Measurements from ENCODE around the gene CABLES1. TPM values are rescaled to one million over a fixed set of nuclear protein-coding genes. Genes with fewer than 3 reads are reported as not detected.

CABLES1 gene
- total and polyA plus RNA-seq, 2 of the 4 experiments (the other 2 are of a cell fraction): 4.7 to 5.7 TPM

DNA sequence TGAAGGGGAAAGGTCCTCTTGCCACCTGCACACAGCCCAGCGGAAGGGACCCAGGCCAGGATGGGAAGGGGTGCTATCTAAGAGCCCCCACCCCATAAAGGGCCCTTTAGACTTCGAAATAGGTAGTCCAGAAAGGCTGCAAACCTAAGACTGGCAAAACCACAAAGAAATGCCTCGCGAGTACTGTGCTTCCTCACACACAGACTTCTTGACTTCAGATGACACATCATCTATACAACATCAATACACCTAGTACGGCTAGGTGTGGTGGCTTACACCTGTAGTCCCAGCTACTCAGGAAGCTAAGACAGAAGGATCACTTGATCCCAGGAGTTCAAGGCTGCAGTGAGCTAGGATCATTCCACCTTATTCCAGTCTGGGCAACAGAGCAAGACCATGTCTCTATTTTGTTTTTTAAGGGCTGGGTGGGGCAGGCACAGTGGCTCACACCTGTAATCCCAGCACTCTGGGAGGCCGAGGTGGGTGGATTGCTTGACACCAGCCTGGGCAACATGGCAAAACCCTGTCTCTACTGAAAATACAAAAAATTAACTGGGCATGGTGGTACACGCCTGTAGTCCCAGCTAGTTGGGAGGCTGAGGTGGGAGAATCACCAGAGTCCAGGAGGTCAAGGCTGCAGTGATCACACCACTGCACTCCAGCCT lies 125.8 kb downstream of the CABLES1 start (continued):
- TF ChIP-seq RAD21 (IDR thresholded peaks at IDR 0.05; ENCODE audit: low read length): no peak

DNA sequence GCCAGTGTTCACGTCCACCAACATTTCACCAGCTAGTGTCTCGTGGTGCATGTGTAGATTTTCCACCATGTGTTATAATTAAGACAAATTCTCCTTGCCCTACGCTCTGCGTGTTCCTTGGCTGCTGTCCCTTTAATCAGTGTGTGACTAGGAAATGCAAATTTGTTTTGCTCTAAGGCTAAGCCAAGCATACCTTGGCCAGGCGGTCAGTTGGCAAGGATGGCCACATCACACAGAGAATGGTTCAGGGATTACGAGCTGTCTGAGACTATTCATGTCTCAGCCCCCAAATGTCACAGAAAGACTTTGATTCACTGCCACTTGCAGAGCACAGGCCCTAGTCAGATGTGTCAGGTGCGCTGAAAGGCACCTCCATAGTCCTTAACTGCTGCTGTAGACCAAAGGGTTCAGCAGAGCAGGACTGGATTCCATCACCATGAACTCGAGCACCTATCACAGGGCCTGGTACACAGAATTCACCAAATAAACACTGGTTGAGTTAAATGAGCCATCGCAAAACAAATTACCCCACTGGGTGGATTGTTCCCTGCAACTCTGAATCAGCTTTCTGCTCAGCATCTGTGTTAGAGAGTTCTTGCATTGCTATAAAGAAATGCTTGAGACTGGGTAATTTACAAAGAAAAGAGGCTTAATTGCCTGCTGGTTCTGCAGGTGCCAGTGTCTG lies 128.4 kb downstream of the CABLES1 start:
- H3K4me2 ChIP-seq (ENCODE audit: low read depth, low read length): no peak overlapping the region
- H3K4ac ChIP-seq (ENCODE audit: low read depth, low read length): no peak overlapping the region
- POLR2A ChIA-PET (ENCODE audit: unreplicated experiment): no interaction called here
- no peak overlapping the region for H2BK15ac ChIP-seq (ENCODE audit: low read depth, low read length)
- H4K20me1 ChIP-seq (ENCODE audit: insufficient read depth, low read length): no peaks in the 10 kb centered on the region
- no peaks in the 10 kb centered on the region for H3K27me3 ChIP-seq (ENCODE audit: control insufficient read depth, insufficient read depth, low read length)
- no peak overlapping the region for H3K18ac ChIP-seq (ENCODE audit: low read depth, low read length)
- H3K9ac ChIP-seq (ENCODE audit: low read depth, low read length): no peak overlapping the region
- 95% methylated on average over 3 of the region's 9 CpGs; no CpG with 5 or more reads in 1 of the 2 experiments for WGBS, 2 experiments (ENCODE audit: extremely low coverage in 2 of 2, insufficient read length in 1 of 2)
- no peak for DNase-seq
- no peaks in the 10 kb centered on the region for H3K9me3 ChIP-seq (ENCODE audit: control insufficient read depth, insufficient read depth, low read length)
- H2BK20ac ChIP-seq (ENCODE audit: low read depth, low read length): no peak overlapping the region
- H3K23ac ChIP-seq (ENCODE audit: low read depth, low read length): no peak overlapping the region
- in situ Hi-C loops (cut with MboI; ENCODE audit: low sequenced_read_pairs) (no loop called here), intact Hi-C loops (cut with micrococcal nuclease) (loop anchor here (10.0 kb wide), 2 partner anchors 79 to 91 kb away; no protein-coding TSS in a partner anchor), dilution Hi-C loops (cut with HindIII; ENCODE audit: low sequenced_read_pairs, unreplicated experiment) (no loop called here)
- CTCF ChIA-PET: no interaction called here
- no peak overlapping the region for H2BK5ac ChIP-seq (ENCODE audit: low read depth, low read length, poor library complexity, severe bottlenecking)
- no peak overlapping the region for H4K5ac ChIP-seq (ENCODE audit: low read depth, low read length)
- no peak overlapping the region for H2AK9ac ChIP-seq (replicated peaks; ENCODE audit: low read depth, low read length, poor library complexity)
- peaks cover 18% of the 10 kb centered on the region for H3K9me1 ChIP-seq (ENCODE audit: insufficient read depth, low read length)
- peaks cover 20% of the 10 kb centered on the region for H3K4me1 ChIP-seq (ENCODE audit: control insufficient read depth, insufficient read depth, low read length)
- H3K4me3 ChIP-seq (ENCODE audit: insufficient read depth, low read depth, low read length): no peak overlapping the region
- BruUV-seq (replicated peaks): no TSS peak
- no peak for TF ChIP-seq CTCF (conservative IDR thresholded peaks at IDR 0.05; ENCODE audit: low read depth, low read length)
- no peak for TF ChIP-seq SMC3 (IDR thresholded peaks at IDR 0.05; ENCODE audit: low read depth, low read length)
- TF ChIP-seq, protein P1, sequence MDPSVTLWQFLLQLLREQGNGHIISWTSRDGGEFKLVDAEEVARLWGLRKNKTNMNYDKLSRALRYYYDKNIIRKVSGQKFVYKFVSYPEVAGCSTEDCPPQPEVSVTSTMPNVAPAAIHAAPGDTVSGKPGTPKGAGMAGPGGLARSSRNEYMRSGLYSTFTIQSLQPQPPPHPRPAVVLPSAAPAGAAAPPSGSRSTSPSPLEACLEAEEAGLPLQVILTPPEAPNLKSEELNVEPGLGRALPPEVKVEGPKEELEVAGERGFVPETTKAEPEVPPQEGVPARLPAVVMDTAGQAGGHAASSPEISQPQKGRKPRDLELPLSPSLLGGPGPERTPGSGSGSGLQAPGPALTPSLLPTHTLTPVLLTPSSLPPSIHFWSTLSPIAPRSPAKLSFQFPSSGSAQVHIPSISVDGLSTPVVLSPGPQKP (IDR thresholded peaks at IDR 0.05; ENCODE audit: borderline replicate concordance, low read depth, low read length): no peak
- TF ChIP-seq MAZ (IDR thresholded peaks at IDR 0.05; ENCODE audit: borderline replicate concordance, low read depth, low read length): no peak
- no peak overlapping the region for H2BK120ac ChIP-seq (ENCODE audit: low read depth, low read length)
- H3K56ac ChIP-seq (ENCODE audit: extremely low read depth, insufficient read depth, low read length): no peak overlapping the region
- 0 out of 2 replicates have a peak overlapping the region, but pooled peaks have one; percentile 1 for H3K14ac ChIP-seq (replicated peaks; ENCODE audit: low read depth, low read length)
- peak overlapping the region; percentile 58; the same call in 1 of the 2 replicates for H2AK5ac ChIP-seq (ENCODE audit: low read depth, low read length)
- no peak overlapping the region for H4K8ac ChIP-seq (ENCODE audit: low read depth in 2 of 2, low read length in 2 of 2)
- no peak overlapping the region for H4K91ac ChIP-seq (ENCODE audit: insufficient read depth, low read depth, low read length)
- H3K36me3 ChIP-seq (ENCODE audit: control insufficient read depth, insufficient read depth, low read length): 0 out of 2 replicates have a peak, but pooled peaks cover 2% of the 10 kb centered on the region
- peaks cover 0 to 3% of the 10 kb centered on the region in 2 experiments; a peak in 2 of 4 replicates for H3K79me1 ChIP-seq (ENCODE audit: low read depth in 1 of 2, low read length in 2 of 2)
- no peak overlapping the region for H2AFZ ChIP-seq (replicated peaks; ENCODE audit: low read length, poor library complexity)
- no peak overlapping the region for H3K27ac ChIP-seq (ENCODE audit: insufficient read depth, low read length)
- ATAC-seq (ENCODE audit: low read depth): no peak
